Measurements from ENCODE around the gene NRG3.
"Not testable (repeated sequence)": the region's sequence is repeated elsewhere in the genome, so short reads cannot be mapped to it uniquely, and the experiment has no call there.

Gene NRG3

GRCh38 chr10:82942286-82943099 lies 1067.5 kb downstream of the NRG3 start:
- DNase-seq, result no peak

GRCh38 chr10:82943142-82943541 lies 1068.1 kb downstream of the NRG3 start:
- DNase-seq, result no peak

DNA sequence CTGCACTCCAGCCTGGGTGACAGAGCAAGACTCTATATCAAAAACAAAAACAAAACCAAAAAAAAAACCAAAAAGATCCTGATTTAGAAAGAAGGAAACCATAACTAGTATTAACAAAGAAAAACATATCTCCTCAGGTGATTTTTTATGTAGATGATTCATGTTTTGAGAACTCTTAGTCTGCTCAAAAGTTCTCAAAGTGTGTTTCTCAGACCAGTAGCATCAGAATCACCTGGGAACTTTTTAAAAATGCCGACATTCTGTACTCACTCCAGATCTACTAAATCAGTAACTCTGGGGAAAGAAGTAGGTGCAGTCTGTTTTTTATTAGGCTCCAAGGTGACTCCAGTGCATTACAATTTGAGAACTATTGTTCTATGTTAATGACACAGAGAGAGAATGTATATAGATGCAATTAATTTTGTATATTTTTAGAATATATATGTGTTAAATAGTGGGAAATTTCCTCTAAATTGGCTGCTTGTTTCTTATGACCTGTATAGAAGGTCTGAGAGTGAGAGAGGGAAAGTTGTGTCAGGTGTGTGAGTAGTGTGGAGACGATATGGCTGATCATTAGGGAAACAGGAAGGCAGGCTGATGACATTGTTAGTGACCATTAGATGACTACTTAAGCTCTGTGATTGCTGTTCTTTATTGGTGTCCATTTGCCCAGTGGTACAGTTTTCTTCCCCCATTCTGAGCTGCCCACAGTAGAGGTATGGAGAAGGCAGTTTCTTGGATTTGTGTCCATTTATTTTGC lies 1075.0 kb downstream of the NRG3 start:
- no peak for DNase-seq

DNA sequence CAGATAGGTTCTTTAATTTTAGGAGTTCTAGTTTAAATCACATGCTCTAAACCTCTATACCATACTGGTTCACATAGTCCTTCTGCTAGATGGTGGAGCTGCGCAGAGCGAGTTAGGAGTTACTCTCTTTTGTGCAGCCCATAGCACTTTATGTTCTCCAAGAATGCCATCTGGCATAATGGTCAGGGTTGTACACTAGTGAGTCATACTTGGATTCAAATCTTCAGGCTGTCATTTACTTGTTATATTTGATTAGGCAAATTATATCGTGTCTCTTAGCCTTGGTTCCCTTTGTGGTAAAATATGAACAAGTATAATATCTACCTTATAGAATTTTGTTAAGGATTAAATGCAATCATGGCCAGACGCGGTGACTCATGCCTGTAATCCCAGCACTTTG lies 1078.3 kb downstream of the NRG3 start:
- no peak for DNase-seq

GRCh38 chr10:82953909-82954308 lies 1078.9 kb downstream of the NRG3 start:
- no peak for DNase-seq

GRCh38 chr10:82960421-82961060 lies 1085.5 kb downstream of the NRG3 start:
- DNase-seq, result not testable (repeated sequence)

GRCh38 chr10:82961864-82962263 lies 1086.9 kb downstream of the NRG3 start:
- no peak for DNase-seq

DNA sequence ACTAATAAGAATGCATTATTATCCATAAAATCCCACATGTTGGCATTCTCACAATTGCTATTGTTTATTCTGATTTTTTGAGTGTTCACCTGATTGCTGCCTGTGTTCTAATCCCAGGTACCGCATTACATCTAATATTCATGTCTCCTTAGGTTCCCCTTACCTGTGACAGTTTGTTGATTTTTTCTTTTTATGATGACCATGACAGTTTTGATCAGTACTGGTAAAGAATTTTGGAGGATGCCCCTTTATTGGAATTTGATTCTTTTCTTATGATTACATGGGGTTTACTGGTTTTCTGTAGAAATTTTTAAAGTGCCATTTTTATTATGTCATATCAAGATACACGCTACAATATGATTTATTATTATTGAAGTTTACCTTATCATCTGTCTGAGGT lies 1091.1 kb downstream of the NRG3 start:
- no peak for DNase-seq

DNA sequence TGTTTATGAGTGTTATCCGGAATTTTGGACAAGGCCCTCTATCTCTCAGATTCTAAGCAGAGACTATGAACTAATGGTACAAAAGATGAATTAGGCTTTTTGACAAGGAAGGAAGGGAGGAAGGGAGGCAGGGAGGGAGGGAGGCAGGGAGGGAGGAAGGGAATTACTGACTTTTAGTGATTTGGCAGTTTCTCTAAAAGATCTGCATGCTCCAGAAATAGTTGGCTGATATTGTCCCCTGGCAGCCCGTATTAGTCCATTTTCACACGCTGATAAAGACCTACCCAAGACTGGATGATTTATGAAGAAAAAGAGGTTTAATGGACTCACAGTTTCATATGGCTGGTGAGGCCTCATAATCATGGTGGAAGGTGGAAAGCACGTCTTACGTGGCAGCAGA lies 1093.5 kb downstream of the NRG3 start:
- DNase-seq, result no peak

DNA sequence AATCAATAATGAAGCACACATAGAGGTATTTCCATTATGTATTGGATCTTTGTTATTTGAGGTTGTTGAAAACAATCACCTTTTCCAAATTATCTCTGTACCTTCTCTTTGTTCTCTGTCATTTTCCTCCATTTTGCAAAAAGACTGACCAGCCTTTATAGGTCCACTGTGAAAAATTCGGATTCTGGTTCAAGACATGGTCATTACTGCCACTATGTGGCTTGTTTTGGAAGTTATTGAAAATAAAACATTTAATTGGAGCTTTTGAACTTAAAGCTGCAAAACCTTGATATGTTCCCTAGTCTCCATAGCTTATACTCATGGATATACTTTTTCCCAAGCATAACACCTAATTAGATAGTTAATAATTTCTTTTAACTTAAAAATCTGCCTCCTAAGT lies 1094.4 kb downstream of the NRG3 start:
- DNase-seq, result no peak

DNA sequence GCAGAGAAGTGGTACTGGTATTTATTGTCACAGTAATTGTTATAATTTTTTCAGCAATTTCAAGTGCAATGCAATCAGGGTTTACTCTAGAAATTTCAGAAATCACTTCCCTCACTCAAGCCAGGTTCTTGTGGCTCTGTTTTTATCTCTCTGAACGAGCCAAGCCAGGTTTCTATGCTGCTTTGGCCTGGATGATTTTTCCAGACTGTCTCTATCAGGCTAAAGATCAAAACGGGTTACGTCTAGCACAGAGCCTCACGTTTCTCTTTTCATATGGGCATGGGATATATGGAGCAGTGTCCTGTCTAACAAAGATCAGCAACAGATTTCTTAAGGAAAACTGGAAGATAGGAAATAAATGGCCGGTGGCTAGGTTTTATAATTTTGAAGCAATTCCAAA lies 1105.3 kb downstream of the NRG3 start:
- no peak for DNase-seq

DNA sequence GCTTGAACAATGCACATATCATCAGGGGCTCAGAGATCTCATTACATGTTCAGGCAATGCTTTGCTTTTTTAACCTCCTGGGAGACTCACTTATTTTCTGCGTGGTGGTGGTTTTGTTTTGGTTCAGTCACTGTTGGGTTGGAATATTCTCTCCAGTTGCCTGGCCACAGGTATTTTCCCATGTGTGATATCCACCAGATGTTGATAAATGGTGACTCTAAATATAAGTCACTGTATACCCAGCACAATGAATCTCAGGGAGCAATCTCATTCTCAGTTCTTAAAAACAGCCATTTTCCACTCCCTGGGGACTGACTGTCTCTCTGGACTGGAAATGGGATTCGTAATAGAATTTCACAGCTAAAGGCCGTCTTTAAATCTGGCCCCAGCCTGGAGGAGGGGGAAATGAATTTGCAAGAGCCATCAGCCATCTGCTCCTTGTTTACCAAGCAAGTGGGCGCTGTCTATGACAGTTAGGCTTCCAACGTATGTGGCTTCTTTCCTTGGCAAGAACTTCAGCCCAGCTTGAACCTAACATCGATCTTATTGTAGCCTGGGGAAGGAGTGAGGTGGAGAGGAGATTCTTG lies 1106.2 kb downstream of the NRG3 start:
- DNase-seq, result no peak

GRCh38 chr10:82982110-82982608 lies 1107.2 kb downstream of the NRG3 start:
- DNase-seq, result no peak

GRCh38 chr10:82986216-82986615 lies 1111.2 kb downstream of the NRG3 start:
- no peak for DNase-seq

DNA sequence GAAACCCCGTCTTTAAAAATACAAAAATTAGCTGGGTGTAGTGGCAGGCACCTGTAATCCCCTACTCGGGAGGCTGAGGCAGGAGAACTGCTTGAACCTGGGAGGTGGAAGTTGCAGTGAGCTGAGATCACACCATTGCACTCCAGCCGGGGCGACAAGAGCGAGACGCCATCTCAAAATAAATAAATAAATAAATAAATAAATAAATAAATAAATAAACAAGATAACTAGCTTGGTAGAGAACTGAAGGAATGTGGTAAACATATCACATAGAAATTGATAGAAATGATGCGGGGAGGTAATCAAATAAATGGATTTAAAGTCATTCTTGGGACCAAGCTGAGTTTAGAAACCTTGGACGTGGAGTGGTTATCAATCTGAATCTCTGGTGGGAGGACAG lies 1131.5 kb downstream of the NRG3 start:
- not testable (repeated sequence) for DNase-seq

DNA sequence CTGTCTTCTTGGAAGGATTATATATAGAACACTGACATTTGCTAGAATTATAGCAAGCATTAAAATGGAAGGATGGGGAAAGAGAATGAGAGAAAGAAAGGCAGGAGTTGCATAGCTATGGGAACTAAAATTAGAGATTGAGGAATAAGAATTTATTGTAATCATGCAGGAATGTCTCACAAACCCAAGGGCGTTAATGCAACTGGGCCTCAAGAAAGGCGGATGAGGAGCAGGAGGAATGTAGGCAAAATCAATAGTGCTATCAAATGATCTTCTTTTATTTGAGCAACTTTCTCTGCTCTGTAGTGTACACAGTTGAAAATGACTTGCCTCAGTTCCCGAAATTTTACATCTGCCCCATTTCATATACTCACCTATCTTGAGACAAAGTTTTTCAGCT lies 1132.5 kb downstream of the NRG3 start:
- DNase-seq, result no peak

DNA sequence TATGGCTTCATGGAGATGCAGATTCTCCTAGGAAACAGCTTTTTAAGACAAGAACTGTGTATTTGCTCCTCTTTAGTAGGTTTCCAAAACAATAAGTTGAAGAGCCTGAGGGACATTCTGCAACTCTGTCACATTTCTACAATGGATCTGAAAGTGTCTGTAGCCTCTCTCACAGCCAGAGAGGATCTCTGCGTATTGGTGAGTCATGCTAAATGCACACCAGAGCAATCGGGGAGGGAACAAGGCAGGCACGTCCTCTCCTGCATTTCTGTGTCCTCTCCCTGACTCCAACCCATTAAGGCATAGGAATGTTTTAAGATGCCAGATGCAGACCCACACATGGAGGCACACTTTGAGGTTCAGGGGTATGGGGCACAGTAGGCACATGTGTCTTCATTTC lies 1137.9 kb downstream of the NRG3 start:
- no peak for DNase-seq

DNA sequence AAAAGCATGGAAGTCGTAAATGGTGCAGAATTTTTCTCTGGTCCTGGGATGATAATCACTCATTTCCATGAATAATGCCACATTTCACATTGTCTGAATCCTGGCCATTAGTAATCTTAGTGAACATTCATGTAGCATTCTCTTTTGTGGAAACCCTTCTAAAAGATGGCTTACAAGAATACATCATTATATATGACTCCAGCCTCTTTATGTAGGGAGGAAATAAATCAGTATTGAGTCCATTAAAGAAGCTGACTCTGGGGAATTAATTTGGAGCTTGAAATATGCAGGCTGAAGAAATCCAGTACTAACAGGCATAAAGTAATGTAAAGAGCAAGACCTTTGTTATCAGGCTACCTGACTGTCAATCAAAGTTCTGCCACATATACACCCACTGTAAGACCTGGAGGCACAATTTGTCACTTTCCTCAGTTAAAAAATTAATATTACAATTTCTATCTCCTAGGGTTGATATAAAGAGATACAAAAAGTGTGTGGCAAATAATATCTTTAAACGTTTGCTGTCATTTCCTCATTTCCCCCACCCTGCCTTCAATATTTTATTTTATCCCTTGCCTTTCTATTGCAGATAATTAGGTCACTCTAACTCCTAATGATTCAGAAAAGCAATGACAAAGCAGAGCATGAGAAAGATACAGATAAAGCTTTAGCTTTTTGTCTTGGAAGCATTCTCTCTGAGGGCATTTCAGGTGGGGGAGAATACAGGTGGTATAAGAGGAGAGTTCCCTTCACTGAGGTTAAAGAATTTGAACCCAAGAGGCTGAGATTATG lies 1142.3 kb downstream of the NRG3 start:
- DNase-seq, result no peak

- no peak for DNase-seq
Measured at GRCh38 chr10:83023662-83024061, 1148.7 kb downstream of the NRG3 start.

Data from stimulated activated CD4-positive, alpha-beta T cell treated with anti-CD3 and anti-CD28 coated beads, Interleukin-4, amount 100 ng/mL, for 24 hours (primary cell).